Esophagus (tissue), 2 donors: ENCODE measurements around the gene SORCS2. TPM values are rescaled to one million over a fixed set of nuclear protein-coding genes. Genes with fewer than 3 reads are reported as not detected.

Source experiments
- H3K27ac ChIP-seq, 2 donors: one replicate each; pipeline ENCODE4 v1.5.1; 2013; ENCODE audit warnings: low read depth in 2 of 2, mild to moderate bottlenecking in 2 of 2, inconsistent platforms in 1 of 2, low read length in 1 of 2, moderate library complexity in 1 of 2
- H3K27me3 ChIP-seq, 2 donors: one replicate each; pipeline ENCODE4 v1.6.1; 2013; ENCODE audit warnings: low read length in 2 of 2, control low read depth in 1 of 2, mild to moderate bottlenecking in 1 of 2; ENCODE audit not compliant: insufficient read depth in 2 of 2, control insufficient read depth in 1 of 2
- H3K36me3 ChIP-seq, 2 donors: one replicate each; pipeline ENCODE4 v1.6.1; 2013; ENCODE audit warnings: low read length in 1 of 2; ENCODE audit not compliant: control insufficient read depth in 2 of 2, insufficient read depth in 2 of 2
- H3K4me1 ChIP-seq, 2 donors: one replicate each; pipeline ENCODE4 v1.6.1; 2013; ENCODE audit warnings: low read length in 1 of 2; ENCODE audit not compliant: control insufficient read depth in 2 of 2, insufficient read depth in 2 of 2
- H3K4me3 ChIP-seq, 2 donors: one replicate each; pipeline ENCODE4 v1.5.1; 2013; ENCODE audit warnings: low read length in 2 of 2, mild to moderate bottlenecking in 2 of 2, low read depth in 1 of 2, moderate library complexity in 1 of 2
- H3K9me3 ChIP-seq, 2 donors: one replicate each; pipeline ENCODE4 v1.6.1; 2013; ENCODE audit warnings: mild to moderate bottlenecking in 2 of 2, low read depth in 1 of 2, low read length in 1 of 2, moderate library complexity in 1 of 2; ENCODE audit not compliant: control insufficient read depth in 2 of 2, insufficient read depth in 1 of 2
- WGBS, 2 donors: extraction: QIAGEN DNeasy Blood & Tissue Kit; methylation state at CpG; one replicate each; pipeline ENCODE4 v1.1.7; 2013; 5-methylcytosine and 5-hydroxymethylcytosine counted together
- polyA plus RNA-seq, 2 donors: library from polyadenylated mRNA; stranded (reverse); fragments of 200-250 nt; gene quantifications; one replicate each; pipeline ENCODE4 v1.2.3, GENCODE V29; 2013
- donor health status: healthy with polysubstance abuse.
- donor health status: Bipolar disorder and iron deficiency.

Gene SORCS2
- polyA plus RNA-seq, 2 donors, result 1.1 to 1.2 TPM

DNA sequence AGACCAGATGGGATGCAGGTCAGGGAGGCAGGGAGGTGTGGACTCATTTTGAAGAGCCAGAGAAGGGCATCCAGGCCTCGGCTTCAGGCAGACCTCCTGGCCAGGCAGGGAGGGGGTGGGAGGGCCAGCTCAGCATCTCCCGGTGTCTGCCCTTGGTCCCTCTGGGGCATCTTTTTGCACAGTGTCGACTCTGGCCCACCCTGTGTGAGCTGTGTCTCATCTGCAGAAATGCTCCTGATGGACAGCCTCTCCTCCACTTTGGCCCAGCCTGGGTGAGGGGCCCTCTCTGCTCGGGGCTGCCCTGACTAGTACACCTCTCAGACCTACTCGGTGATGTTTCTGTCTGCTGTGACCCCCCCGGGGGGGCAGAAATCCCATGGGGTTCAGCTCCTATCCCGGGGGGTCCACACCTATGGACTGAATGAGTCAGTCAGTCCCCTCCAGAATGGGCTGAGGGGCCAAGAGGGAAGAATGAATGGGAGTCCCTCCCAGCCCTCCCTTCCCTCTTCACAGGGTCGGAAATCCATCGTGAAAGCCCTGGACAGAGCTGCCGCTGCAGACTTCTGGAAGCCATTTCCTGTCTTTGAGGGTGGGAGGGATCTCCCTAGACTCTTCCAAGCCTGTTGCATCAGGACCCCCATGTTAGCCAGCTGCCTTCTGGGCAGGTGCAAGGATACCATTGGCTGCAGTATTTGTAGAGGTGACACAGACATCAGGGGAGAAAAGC is 439.1 kb downstream of the SORCS2 start:
- H3K9me3 ChIP-seq, result peaks cover 0 to 1% of the 10 kb centered on the region in 2 donors
- H3K27ac ChIP-seq, result peak overlapping the region in 1 of 2 donors; percentile 35
- no peak overlapping the region for H3K4me3 ChIP-seq
- H3K4me1 ChIP-seq, result peaks cover 10% of the 10 kb centered on the region in 2 donors
- 22 to 33% methylated on average over 10 of the region's 10 CpGs for WGBS, 2 donors
- no peaks in the 10 kb centered on the region for H3K27me3 ChIP-seq
- H3K36me3 ChIP-seq, result no peaks in the 10 kb centered on the region

DNA sequence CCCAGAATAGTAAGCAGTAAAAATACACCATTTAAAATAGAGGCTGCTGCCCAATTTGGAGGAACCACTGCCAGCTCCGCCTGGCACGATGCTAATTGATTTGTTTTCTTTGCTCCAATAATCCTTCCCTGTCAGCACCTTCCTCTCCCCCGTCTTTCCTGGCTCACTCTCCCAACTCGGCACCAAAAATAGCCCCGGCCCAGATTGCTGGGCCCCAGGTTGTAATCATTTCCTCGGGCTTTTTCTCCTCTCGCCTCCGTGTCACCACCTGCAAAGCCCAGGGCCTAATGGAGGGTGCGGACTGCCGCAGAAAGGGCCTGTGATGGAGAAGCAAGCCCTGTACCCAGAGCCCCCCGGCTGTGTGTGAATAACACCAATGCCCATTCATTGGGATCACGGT is 440.0 kb downstream of the SORCS2 start:
- Histone ChIP-seq H3K4me3 (no peak overlapping the region), H3K9me3 (peaks cover 0 to 1% of the 10 kb centered on the region in 2 donors), H3K36me3 (no peaks in the 10 kb centered on the region), H3K27ac (no peak overlapping the region), H3K4me1 (peaks cover 10% of the 10 kb centered on the region in 2 donors), H3K27me3 (no peaks in the 10 kb centered on the region)
- WGBS, 2 donors, result 42 to 49% methylated on average over 12 of the region's 12 CpGs

DNA sequence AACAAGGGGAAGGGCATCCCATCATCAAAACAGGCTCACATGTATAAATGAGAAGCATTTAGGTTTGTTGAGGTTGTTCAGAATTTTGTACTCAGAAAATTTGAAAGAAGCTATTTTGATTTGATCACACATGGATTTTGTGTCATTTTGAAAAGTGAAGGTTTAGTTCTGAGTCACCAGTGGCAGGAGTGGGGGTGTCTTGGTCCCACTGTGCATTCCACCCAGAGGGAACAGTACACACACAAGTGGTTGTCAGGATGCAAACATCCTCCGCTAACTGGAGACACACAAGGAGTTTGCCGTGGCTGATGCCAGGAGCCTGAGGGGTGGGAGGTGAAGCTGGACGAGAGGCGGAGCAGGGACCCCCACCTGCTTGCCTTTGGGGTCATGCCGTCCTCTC is 440.6 kb downstream of the SORCS2 start:
- no peaks in the 10 kb centered on the region for H3K36me3 ChIP-seq
- 76 to 79% methylated on average over 5 of the region's 5 CpGs for WGBS, 2 donors
- H3K27ac ChIP-seq, result no peak overlapping the region
- H3K27me3 ChIP-seq, result no peaks in the 10 kb centered on the region
- H3K4me1 ChIP-seq, result peaks cover 10% of the 10 kb centered on the region in 2 donors
- H3K9me3 ChIP-seq, result peaks cover 0 to 1% of the 10 kb centered on the region in 2 donors
- no peak overlapping the region for H3K4me3 ChIP-seq

DNA sequence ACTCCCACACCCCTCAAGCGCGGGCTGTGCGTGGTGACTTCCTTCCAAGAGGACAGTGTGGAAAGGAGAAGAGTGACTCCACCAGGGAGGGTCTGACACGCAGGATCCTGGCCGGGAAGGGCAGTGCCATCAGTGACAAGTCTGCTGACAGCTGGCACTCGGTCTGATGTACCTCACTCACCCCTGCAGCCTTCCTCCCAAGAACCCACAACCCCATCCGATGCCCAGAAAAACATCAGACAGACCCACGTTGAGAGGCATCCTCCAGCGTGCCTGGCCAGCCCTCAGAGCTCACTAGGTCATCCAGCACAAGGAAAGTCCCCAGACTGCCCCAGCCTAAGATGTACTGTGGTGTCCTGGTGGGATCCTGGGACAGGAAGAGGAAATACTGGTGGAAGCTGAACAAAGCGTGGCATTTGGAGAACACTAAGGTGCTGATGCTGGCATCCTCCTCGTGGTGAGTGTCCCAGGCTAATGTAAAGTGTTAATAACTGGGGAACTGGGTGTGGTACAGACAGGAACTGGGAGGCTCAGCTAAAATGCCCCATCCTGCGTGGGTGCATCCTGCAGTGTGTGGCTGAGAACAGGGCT is 442.4 kb downstream of the SORCS2 start:
- H3K4me3 ChIP-seq, result no peak overlapping the region
- no peak overlapping the region for H3K27ac ChIP-seq
- peaks cover 10% of the 10 kb centered on the region in 2 donors for H3K4me1 ChIP-seq
- no peaks in the 10 kb centered on the region for H3K27me3 ChIP-seq
- 49 to 56% methylated on average over 12 of the region's 12 CpGs for WGBS, 2 donors
- H3K9me3 ChIP-seq, result peaks cover 0 to 1% of the 10 kb centered on the region in 2 donors
- H3K36me3 ChIP-seq, result no peaks in the 10 kb centered on the region

DNA sequence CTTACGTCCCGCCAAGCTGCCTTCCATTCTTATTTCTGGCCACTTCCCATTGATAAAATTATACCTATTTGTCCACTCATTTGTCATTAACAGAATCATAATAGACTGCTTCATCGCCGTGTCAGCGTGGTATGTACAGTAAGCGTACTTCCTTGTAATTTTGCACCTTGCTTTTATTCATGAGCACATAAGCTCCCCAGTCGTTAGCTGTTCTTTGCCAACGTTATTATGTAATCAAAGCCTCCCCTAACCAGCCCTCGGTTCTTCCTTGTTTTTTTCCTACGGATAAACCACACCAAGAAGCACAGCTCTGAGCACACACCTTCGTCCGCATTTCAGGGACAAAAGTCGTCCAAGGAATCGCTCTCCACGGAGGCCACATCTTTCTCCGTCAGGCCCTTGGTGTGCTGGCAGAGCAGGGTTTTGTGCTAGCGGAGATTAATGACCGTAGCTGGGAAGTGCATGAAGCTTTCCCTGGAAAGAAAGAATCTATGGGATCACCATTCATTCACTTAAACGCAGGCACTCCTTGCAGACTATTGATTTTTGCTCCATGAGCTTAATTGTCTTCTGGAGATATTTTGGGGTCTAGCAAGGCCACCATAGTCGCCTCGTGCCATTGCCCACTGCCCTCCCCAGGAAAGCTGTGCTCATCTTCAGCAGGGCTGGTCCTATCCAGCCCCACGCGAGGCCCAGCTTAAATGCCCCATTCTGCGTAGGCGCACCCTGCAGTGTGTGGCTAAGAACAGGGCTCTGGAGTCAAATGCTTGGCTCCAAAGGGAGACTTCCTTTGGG is 443.3 kb downstream of the SORCS2 start:
- H3K27me3 ChIP-seq, result no peaks in the 10 kb centered on the region

DNA sequence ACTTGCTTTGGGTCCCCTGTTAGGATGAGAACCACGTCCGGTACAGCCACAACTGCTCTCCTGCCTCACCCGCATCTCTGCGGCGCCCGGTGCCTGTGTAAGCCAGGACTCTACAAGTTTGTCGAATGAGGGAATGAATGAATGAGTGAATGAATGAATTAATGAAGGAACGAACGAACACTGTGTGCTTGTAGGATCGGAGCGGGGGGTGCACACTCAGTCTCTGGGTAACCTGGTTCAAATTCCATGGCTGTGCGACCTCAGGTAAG is 443.8 kb downstream of the SORCS2 start:
- Histone ChIP-seq H3K4me1 (peaks cover 5 to 8% of the 10 kb centered on the region in 2 donors), H3K36me3 (peaks cover 0 to 2% of the 10 kb centered on the region in 2 donors), H3K9me3 (no peaks in the 10 kb centered on the region), H3K27me3 (no peaks in the 10 kb centered on the region), H3K4me3 (no peak overlapping the region), H3K27ac (no peak overlapping the region)
- WGBS, 2 donors, result 94 to 96% methylated on average over 12 of the region's 12 CpGs

More for the DNA sequence above, 443.3 kb downstream of the SORCS2 start:
- Histone ChIP-seq H3K9me3 (no peaks in the 10 kb centered on the region), H3K36me3 (peaks cover 0 to 2% of the 10 kb centered on the region in 2 donors), H3K27ac (no peak overlapping the region), H3K4me3 (no peak overlapping the region), H3K4me1 (peaks cover 6 to 10% of the 10 kb centered on the region in 2 donors)
- WGBS, 2 donors, result 48 to 75% methylated on average over 25 of the region's 25 CpGs

DNA sequence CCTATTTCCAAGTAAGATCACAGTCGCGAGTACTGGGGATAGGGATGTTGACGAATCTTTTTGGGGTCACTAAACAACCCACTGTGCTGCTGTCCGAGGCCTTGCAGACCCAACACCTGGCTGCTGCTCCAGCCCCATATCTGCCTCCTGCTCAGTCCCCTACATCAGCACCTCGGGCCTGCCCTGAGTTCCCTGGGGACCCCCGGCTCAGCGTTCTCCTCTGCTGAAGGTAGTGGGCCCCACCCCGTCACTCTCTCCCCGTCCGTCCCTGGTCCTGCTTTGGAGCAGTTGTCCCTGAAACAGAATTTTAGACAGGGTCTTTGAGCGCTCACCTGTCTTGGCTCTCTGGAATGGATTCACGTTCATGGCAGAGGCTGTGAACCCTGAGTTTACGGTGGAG is 444.8 kb downstream of the SORCS2 start:
- Histone ChIP-seq H3K27ac (no peak overlapping the region), H3K4me1 (peaks cover 0 to 7% of the 10 kb centered on the region in 2 donors), H3K9me3 (no peaks in the 10 kb centered on the region), H3K4me3 (no peak overlapping the region), H3K27me3 (no peaks in the 10 kb centered on the region), H3K36me3 (peaks cover 0 to 2% of the 10 kb centered on the region in 2 donors)
- 95% methylated on average over 13 of the region's 13 CpGs for WGBS, 2 donors

DNA sequence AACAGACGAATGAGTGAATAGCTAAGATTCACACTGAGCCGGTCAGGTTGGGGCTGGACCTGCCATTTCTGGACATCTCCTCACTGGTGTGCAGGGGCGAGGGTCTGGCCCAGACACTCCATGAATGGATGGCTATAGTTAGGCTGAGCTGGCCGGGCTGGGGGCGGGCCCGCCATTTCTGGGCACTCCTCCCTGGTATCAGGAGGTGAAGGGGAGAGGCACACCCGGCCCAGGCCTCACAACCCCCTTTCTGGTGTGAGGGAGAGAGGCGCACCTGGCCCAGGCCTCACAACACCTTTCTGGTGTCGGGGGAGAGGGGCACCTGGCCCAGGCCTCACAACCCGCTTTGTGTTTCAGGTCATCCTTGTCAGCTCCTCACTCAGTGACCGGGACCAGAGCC is 445.6 kb downstream of the SORCS2 start:
- Histone ChIP-seq H3K27me3 (no peaks in the 10 kb centered on the region), H3K27ac (no peak overlapping the region), H3K4me3 (no peak overlapping the region), H3K4me1 (peaks cover 0 to 7% of the 10 kb centered on the region in 2 donors), H3K9me3 (no peaks in the 10 kb centered on the region), H3K36me3 (peaks cover 0 to 2% of the 10 kb centered on the region in 2 donors)
- WGBS, 2 donors, result 86 to 92% methylated on average over 11 of the region's 11 CpGs

DNA sequence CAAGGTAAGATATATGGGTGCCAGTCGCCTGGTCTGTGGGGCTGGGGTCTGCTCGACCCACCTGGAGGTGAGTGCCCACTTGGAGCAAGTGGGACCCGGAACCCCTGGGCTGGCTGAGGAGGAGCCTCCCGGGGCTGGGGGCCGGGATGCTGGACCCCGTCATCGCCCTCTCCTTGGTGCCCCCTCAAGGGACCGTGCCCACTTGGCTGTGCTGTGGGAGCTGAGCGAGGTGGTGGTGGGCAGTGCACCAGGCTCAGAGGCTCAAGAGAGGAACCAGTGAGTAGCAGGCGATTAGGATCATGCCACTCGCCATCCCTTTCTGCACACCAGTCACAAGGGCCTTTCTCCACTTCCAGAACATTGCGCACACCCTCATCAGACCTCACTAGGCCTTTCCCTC is 446.2 kb downstream of the SORCS2 start:
- H3K4me3 ChIP-seq, result no peak overlapping the region
- peaks cover 0 to 2% of the 10 kb centered on the region in 2 donors for H3K36me3 ChIP-seq
- H3K9me3 ChIP-seq, result no peaks in the 10 kb centered on the region
- WGBS, 2 donors, result 90 to 93% methylated on average over 12 of the region's 12 CpGs
- H3K27ac ChIP-seq, result no peak overlapping the region
- peaks cover 0 to 7% of the 10 kb centered on the region in 2 donors for H3K4me1 ChIP-seq
- H3K27me3 ChIP-seq, result no peaks in the 10 kb centered on the region
